GM21619 (cell line): ENCODE measurements around the gene KCMF1.

Experiments used
- ATAC-seq: cut with Tn5 transposase; IDR thresholded peaks from one replicate; pipeline ENCODE4 v1.9.1; 2021; ENCODE audit not compliant: unreplicated experiment

The KCMF1 gene

DNA sequence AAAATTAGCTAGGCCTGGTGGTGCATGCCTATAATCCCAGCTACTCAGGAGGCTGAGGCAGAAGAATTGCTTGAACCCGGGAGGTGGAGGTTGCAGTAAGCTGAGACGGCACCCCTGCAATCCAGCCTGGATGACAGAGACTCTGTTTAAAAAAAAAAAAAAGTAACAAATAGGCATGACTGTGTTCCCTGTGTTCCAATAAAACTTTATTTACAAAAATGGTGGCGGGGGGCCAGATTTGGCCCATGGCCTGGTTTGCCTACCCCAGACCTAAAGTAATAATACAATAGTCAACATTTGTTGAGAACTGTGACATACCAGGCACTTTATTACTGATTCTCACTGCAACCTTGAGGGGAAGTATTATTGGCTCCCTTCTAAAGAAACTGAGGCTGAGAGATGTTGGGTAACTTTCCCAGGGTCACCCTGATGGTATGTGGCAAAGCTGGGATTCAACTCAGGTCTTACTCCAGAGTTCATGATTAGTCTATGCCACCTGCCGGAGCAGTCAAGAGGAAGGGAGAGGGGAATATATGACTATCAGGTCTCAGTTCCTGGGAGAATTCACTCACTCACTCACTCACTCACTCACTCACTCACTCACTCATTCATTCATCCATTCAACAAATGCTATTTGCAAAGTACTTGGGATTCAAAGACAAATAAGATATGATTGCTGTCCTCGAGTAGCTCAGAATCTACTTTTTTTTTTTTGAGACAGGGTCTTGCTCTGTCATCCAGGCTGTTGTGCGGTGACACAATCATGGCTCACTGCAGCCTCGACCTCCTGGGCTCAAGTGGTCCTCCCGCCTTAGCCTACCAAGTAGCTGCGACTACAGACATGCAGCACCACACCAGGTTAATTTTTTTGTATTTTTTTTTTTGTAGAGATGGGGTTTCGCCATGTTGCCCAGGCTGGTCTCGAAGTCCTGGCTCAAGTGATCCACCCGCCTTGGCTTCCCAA, 14.3 kb upstream of the KCMF1 start:
- ATAC-seq, result no peak

DNA sequence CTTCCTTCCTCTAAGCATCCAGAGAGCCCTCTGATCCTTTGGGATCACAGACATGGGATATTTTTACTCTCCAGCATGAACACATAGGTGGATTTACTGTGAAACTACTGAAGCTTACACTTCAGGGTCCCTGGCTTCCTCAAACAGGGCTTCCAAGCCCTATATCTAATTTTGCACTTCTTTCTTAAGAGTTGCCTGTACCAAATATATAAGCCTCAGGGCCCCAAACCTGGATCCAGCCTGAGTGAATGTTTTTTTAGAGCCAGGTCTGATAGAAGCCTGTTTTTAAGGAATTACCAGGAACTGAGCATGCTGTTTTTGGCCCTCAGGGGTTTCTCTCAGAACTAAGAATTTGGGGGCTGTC, 13.2 kb upstream of the KCMF1 start:
- ATAC-seq, result no peak

DNA sequence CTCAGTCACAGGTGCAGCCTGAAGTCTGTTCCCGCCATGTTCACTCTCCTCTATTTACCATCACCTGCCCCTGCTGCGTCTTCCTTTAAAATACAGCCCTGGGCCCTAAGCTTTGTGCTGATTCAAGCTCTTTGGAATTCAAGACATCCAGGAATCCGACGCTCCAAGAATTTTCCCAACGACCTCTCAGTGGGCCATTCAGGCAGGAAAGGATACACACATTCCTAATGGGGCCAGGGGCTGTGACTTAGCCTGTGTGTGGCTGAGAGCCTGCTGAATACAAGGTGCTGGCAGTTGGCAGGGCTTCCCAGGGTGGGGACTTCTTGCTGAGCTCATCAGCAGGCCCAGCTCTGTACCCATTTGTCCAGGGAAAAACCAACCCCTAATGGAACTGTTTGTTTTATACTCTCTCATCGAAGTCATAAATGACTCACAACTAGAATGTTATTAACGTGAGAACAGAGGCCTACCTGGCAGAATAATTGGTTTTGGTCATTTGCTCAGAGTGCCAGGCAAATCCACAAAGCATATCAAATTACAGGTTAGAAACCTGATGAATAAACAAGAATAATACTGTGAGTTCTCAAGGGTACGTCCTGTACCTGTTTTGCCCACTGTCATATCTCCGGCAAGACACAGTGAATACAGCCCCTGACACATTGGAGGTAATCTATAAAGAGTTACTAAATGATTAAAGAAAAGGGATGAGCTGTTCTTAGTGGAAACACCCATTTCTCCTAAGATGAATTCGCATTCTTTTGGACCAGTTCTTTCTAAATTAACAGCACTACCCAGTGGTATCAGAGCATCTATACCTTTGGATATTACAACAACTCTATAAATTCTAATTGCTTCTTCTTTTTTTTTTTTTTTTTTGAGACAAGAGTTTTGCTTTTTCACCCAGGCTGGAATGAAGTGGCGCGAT, 12.6 kb upstream of the KCMF1 start:
- no peak for ATAC-seq

DNA sequence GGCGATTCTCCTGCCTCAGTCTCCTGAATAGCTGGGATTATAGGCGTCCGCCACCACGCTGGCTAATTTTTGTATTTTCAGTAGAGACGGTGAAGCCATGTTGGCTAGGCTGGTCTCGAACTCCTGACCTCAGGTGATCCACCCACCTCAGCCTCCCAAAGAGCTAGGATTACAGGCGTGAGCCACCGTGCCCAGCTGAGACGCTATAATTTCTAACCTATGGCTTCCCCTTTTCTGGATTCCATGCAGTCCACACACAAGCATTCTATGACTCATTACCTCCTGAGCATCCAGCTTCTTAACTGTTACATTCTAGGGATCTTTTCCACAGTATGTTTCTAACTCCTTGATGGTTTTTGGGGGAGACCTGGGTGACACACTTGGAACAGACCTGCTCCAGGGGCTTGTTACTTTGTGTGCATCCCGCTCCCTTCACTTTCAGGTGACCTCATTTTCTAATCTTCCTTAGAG, 11.8 kb upstream of the KCMF1 start:
- no peak for ATAC-seq

DNA sequence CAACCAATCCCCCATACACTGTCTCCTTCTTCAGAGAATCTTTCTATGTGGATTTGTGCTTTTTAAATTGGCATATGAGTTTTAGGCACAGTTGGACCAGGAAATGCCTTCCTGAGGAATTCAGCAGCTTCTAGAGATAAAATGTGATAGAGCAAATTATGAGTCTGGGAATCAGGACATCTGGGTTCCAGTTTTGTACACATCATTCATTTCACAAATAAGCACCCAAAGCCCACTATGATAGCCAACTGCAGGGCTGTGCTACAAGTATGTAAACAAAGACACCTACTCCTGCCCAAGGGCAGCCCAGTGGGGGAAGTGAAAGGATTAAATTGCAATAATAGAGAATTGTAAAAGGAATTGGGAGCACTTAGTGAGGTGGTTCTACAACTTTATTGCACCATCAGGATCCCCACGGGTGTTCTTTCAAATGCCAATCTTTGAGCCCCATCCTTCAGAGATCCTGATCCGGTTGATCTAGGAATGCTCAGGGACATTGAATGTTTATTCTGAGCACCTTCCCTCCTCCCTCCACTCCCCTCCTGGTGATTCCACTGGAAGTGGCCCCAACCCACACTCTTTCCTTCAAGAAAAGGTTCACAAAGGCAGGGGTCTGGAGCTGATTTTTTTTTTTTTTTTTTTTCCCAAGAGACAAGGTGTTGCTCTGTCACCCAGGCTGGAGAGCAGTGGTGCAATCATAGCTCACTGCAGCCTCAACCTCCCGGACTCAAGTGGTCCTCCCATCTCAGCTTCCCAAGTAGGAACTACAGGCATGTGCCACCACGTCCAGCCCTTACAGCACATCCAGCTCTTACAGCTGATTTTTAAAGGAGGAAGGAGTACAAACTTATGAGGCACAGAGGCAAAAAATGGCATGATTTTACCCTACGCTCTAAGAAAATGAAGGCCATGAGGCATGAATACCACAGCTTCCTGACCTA, 11.1 kb upstream of the KCMF1 start:
- no peak for ATAC-seq

DNA sequence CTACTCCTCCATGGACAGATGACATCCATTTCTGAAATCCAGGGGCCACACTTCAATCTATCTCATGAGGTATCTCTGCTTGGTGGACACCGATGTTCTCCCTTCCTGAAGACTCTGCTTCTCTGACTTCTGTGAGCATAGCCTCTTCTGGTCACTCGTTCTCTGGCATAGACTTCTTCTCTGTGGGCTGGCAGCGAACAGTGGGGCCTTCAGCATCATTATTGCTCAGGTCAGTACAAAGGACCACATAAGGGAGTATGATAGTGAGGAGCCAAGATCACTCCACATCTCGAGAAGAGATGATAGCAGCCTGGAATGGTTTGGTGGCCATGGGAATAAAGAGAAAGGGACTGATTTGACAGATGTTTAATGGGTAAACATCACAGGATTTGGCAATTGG, 8.0 kb upstream of the KCMF1 start:
- no peak for ATAC-seq

DNA sequence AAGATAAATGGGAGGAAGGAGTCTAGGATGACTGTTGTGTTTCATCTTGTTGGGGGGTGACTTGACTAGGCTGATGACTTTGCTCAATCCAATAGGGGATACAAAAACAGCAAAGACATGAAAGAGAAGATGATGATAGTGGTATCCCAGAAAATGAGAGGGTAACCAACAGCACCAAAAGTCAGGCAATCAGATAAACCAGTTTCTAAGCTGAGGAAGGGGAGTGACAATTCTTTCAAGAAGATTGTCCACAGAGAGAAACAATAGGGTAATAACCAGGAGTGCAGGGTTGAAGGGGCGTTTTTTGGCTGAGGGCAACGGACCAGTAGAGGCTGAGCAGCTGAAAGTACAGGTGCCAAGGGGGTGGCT, 7.7 kb upstream of the KCMF1 start:
- no peak for ATAC-seq

DNA sequence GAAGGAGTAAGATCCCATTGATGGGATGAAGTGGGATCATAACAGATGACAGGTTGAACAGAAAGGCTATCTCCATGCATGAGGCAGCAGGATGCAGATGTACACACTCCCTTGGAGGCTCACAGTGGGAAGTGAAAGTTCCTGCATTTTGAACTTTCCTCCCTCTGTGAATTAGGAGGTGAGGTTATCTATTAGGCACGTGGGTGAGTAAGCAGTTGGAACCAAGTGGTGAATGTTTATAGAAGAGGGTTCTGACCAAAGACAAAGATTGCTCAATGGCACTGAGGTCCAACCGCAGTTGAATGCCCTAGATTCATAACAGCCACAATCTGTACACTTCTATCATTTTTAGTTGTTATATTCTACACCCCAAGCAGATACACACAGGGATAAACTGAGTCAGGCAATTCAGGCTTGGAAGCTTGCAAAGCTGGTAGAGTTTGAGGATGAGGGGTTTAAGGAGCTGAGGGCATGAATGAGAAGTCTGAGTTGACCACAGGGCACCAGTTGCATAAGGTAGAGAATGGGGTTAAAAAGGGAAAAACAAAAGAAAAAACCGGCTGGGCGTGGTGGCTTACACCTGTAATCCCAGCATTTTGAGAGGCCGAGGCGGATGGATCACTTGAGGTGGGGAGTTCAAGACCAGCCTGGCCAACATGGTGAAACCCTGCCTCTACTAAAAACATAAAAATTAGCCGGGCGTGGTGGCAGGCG, 7.1 kb upstream of the KCMF1 start:
- no peak for ATAC-seq

DNA sequence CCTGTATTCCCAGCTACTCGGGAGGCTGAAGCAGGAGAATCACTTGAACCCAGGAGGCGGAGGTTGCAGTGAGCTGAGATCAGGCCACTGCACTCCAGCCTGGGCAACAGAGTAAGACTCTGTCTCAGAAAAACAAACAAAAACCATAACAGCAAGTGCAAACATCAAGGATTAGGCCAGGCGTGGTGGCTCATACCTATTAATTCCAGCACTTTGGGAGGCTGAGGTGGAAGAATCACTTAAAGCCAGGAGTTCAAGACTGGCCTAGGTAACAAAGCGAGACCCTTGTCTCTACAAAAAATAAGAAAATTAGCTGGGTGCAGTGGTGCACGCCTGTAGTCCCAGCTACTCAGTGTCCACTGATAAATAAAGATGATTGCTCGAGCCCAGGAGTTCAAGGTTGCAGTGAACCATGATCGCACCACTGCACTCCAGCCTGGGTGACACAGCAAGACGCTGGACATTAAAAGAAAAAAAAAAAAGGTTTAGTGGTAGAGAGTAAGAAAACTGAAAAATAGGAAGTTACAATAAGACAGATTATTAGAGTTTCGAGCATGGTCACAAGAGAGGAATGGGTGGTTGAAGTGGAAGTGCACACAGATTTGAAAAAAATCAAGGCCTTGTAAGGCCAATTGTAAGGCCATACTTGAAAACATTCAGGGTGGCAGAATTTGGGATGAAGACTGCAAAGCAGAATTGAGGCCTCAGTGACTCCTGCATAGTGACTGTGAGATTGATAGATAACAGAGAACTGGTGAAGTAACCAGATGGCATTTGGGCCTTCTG, 6.4 kb upstream of the KCMF1 start:
- ATAC-seq, result no peak

DNA sequence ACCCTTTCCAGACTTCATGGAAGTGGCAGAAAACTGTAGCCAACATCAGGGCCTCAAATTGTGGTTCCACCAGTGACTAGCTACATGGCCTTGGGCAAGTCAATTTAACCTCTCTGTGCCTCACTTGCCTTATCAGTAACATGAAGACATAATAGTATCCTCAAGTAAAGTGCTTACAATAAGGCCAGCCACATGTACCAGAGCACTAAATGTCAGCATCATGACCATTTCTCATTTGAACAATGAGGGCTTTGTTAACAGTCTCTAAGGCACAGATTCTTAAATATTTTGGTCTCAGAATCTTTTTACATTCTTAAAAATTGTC, 5.8 kb upstream of the KCMF1 start:
- no peak for ATAC-seq

DNA sequence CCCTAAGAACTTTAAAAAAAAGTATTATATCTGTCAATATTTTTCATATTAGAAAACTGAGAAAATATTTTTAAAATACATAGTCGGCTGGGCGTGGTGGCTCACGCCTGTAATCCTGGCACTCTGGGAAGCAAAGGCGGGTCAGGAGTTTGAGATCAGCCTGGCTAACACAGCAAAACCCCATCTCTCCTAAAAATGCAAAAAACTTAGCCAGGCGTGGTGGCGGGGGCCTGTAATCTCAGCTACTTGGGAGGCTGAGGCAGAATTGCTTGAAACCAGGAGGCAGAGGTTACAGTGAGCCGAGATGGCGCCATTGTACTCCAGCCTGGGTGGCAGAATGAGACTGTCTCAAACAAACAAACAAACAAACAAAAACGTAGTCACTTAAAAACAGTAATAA, 5.1 kb upstream of the KCMF1 start:
- ATAC-seq, result no peak

DNA sequence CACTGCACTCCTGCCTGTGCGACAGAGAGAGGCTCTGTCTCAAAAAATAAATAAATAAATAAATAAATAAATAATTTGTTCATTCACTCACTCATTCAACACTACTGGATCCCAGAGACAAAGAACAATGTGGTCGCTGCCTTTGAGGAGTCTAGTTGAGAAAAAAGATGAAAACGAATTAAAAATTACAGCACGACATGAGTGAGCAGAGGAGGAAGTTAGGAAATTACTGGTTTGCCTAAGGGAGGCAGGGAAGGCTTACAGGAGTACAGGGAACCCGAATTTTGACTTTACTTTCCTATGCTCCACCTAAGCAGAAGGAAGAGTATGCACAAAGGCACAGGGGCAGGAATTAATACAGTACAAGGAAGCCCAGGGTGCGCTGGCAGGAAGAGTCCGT, 4.2 kb upstream of the KCMF1 start:
- no peak for ATAC-seq

DNA sequence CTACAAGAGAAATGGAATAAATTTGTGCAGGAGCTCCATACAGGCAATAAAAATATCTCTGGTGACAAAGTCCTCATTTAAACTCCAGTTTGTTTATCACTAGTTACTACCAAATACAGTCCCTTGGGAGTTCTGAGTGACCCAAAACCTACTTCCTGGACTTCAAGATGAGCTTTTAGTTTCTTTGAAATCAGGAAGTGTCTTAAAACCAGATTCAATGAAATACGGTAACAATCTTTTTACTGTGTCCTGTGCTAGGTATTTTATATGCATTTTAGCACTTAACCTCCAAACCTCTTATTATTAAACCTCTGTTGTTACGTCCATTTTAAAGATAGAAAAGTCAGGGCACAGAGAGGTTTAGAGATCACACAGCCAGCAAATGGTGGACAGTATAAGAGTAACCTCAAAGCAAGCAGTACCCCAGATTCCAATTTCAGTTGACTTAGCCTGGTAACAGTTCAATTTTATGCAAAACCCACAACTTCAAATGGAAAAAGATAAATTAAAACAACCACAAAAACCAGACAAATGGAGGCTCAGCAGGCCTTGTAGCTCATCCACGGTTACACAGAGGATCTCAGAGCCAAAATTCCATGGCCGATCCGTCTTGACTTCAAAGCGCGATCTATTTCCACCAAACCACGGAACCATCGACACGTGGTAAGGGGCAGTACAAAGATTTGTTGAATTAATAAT, 1.3 kb upstream of the KCMF1 start:
- no peak for ATAC-seq

DNA sequence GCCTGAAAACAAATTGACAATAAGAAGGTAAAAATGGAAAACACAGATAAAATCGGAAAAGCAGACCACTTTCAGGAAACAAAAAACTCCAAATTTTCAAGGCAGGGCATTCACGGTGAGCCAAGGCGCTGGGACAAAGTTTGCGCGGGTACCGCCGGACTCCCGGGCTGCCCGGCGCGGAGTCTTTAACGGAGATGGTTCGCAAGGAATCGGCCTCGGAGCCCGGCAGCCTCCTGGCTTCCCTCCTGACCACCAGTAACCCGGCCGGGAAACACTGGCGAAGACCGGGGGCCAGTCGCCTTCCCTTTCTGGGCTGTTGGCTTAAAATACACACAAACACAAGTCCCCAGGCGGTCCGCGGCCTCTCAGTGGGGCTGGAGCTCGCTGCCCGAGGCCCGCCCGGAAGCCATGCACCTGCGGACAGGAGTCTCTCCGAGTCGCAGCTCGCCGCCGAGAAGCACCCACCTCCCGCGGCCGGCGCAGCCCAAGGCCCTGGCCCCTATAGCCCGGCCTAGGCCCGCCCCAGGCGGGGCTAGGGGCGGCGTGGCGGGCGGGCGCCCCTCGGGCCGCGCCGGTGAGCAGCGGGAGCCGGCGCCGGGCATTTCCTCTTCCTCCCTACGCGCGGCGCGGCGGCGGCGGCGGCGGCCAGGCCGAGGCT, 622 bp upstream of the KCMF1 start:
- ATAC-seq, result peak; percentile 30

DNA sequence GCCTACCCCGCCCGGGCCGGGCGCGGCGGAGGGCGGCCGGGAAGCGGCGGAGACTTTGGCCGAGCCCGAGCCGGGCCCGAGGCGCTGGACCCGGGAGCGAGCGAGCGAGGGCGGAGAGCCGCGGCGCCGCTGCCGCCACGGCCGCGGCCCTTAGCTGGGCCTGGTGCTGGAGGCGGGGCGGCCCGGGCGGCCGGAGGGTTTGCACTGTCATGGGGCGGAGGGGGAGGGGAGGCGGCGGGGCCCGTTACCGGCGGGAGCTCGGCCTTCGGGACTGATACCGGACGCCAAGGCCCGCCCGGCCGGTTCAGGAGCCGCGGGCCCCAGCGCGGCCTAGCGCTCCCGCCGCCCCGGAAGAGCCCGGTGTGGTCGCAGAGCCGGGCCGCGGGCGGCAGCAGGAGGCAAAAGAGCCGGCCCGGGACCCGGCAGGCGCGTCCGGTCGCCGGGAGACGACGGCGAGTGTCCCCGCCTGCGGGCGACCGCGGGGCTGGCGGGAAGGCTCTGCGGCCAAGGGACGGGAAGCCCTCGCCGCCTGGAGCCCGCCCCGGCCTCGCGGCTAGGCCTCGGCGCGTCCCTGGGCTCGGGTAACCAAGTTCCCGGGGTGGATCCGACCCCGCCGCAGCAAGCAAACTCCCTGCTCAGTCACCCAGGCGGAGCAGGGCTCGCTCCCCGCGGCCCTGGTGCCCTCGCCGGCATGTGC, 697 bp downstream of the KCMF1 start:
- peak; percentile 32 for ATAC-seq

DNA sequence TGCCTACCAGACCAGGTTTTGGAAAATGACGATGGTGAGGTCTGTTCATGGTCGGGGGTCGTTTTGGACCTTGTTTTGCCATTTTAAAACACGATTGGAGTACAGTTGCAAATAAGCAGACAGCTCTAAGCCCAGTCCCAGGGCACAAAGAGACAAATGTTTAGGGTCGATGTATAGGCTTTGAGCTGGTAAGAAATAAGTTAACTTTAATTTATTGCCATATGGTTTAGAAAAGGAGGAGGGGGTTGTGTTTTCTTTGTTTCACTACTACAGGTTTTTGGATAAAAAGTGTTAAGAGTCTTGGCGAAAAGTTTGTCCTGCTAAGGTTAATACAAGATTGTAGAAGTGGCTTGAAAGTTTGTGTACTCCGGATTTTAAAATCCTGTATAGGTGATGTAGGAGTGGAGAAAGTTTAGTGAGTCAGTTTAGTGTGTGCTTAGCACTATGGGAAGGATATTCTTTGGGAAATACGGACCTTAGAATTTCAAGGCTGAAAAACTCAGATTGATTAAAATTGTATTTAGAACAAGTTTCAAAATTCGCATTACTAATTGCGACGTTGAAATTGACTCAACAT, 1.3 kb downstream of the KCMF1 start:
- ATAC-seq, result no peak

DNA sequence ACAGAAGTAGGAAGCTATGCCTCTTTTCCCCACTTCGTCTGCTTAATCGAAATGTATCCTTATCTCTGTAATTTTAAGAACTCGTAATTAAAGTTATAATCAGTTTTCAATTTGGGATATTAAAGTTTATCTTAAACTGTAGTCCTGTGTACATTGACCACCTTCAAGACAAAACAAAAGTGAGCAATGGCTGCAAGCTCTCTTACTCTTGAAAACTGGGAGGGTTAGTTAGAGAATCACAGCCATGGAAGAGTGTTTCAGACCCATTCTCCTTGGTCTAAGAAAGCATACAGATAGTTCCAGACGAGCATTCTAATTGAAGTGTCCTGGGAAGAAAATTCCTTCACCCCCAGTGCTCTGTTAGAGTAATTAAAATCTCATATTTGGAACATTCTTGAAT, 2.0 kb downstream of the KCMF1 start:
- no peak for ATAC-seq
